MCF 10A (cell line): ENCODE results near the gene KRTAP19-2. TPM values are rescaled to one million over a fixed set of nuclear protein-coding genes. Genes with fewer than 3 reads are reported as not detected.

Experiments used
- BruUV-seq: library from RNA; stranded (reverse); fragments of 400-500 nt; replicated peaks from 2 replicates; lab custom pipeline; 2021; lab: Mats Ljungman, UMichigan
- CTCF ChIA-PET: fragments of 300-600 bp; sonication (Branson Sonifier 250); formaldehyde crosslinking; extraction: SDS; loops from one replicate; lab custom pipeline; 2021; ENCODE audit warnings: antibody characterized with exemption, inconsistent platforms; lab: Yijun Ruan, JAX
- POLR2A ChIA-PET: fragments of 300-600, 350-650 bp; sonication (Branson Sonifier 250); formaldehyde crosslinking; extraction: SDS; loops from one replicate; lab custom pipeline; 2020; ENCODE audit warnings: antibody characterized with exemption, inconsistent platforms; lab: Yijun Ruan, JAX
- DNase-seq: peaks from one replicate; pipeline ENCODE4 v3.0.0-alpha.2; 2018; ENCODE audit not compliant: unreplicated experiment
- H3K27ac Mint-ChIP-seq: one replicate; pipeline ENCODE4 v1.8.0; 2022; ENCODE audit warnings: mild to moderate bottlenecking, low read depth, mixed read lengths; ENCODE audit not compliant: unreplicated experiment
- H3K27me3 Mint-ChIP-seq: one replicate; pipeline ENCODE4 v1.8.0; 2022; ENCODE audit warnings: mixed read lengths; ENCODE audit not compliant: insufficient read depth, unreplicated experiment
- H3K36me3 Mint-ChIP-seq: one replicate; pipeline ENCODE4 v1.8.0; 2022; ENCODE audit warnings: mild to moderate bottlenecking, moderate library complexity, mixed read lengths; ENCODE audit not compliant: insufficient read depth, unreplicated experiment
- H3K4me1 Mint-ChIP-seq: one replicate; pipeline ENCODE4 v1.8.0; 2022; ENCODE audit warnings: mixed read lengths; ENCODE audit not compliant: insufficient read depth, unreplicated experiment
- H3K4me3 Mint-ChIP-seq: one replicate; pipeline ENCODE4 v1.8.0; 2022; ENCODE audit warnings: mild to moderate bottlenecking, moderate library complexity, mixed read lengths; ENCODE audit not compliant: unreplicated experiment
- H3K9me3 Mint-ChIP-seq: one replicate; pipeline ENCODE4 v1.8.0; 2022; ENCODE audit warnings: mixed read lengths; ENCODE audit not compliant: unreplicated experiment
- intact Hi-C: fragments of 100-400 bp; cut with micrococcal nuclease; formaldehyde crosslinking; loops from 2 replicates; pipeline ENCODE4 v1.14.1; 2022
- total RNA-seq: library from RNA; stranded (reverse); gene quantifications from 2 replicates; pipeline ENCODE4 v1.2.3, GENCODE V29; 2022
- TF ChIP-seq, protein P1 (sequence below): fragments of 200-600 bp; IDR thresholded peaks from one replicate; pipeline ENCODE4 v1.8.0; 2022; ENCODE audit warnings: antibody characterized with exemption, mild to moderate bottlenecking; ENCODE audit not compliant: unreplicated experiment

KRTAP19-2 gene
- total RNA-seq, 1 experiment from 2014 or later, result not detected

DNA sequence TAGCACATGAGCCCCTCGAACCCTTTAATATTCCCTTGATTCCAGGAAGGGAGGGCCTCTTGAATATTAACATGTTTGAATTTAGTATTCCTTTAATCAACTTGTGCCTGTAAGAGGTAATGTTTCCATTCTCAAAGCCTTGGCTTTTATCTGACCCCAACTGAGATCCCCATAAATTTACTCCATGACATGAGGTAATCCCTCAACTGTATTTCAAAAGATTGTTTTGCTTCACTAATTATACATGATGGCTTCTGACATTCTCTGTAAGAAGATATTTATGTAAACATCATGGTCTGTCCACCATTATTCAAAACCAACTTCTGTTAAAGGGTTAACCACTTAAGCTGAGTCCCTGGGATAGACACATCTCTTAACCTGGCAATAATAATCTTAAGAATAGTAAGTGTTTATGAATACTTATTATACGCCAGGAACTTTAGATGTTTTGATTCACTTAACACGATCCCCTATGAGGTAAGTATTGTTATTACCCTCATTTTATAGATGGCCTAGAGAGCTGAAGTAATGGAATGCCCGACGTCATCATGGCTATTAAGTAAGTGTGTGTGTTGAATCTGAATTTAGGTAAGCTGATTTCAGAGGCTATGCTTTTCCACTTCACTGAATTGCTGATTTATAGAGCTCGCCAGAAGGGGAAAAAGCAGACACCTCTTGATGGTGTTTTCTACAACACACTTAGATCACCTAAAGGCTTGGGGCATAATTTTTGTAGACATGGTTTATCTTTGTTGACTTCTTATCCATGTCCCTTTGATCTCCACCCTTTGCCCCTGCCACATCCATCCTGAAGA lies 18.1 kb downstream of the KRTAP19-2 start:
- no TSS peak for BruUV-seq
- no peak overlapping the region for H3K27ac Mint-ChIP-seq
- intact Hi-C loops, result no loop called here

DNA sequence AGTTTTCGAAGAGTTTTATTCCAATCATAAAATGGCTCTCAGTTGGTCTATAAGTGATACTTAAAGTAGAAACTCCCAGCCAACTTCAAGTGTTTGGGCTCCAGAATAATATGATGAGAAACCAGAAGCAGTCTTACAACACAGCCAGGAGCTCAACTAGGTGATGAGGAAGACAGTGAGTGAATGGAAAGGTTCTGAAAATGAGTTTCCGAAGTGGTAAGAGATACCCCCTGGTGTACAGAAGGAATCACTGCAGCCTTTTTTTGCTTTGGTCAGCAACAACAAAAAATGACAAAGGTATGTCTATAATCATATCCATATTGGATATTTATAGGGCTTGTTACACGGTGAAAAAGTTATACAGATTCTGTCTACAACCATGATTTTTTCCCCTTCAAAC lies 23.5 kb downstream of the KRTAP19-2 start:
- intact Hi-C loops, result no loop called here
- H3K27me3 Mint-ChIP-seq, result peaks cover 68% of the 10 kb centered on the region
- no peaks in the 10 kb centered on the region for H3K36me3 Mint-ChIP-seq
- TF ChIP-seq, protein P1, sequence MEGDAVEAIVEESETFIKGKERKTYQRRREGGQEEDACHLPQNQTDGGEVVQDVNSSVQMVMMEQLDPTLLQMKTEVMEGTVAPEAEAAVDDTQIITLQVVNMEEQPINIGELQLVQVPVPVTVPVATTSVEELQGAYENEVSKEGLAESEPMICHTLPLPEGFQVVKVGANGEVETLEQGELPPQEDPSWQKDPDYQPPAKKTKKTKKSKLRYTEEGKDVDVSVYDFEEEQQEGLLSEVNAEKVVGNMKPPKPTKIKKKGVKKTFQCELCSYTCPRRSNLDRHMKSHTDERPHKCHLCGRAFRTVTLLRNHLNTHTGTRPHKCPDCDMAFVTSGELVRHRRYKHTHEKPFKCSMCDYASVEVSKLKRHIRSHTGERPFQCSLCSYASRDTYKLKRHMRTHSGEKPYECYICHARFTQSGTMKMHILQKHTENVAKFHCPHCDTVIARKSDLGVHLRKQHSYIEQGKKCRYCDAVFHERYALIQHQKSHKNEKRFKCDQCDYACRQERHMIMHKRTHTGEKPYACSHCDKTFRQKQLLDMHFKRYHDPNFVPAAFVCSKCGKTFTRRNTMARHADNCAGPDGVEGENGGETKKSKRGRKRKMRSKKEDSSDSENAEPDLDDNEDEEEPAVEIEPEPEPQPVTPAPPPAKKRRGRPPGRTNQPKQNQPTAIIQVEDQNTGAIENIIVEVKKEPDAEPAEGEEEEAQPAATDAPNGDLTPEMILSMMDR, result peak; percentile 53
- no TSS peak for BruUV-seq
- no peaks in the 10 kb centered on the region for H3K9me3 Mint-ChIP-seq
- no peak overlapping the region for H3K27ac Mint-ChIP-seq
- peak; percentile 29 for DNase-seq
- ChIA-PET POLR2A (no interaction called here), CTCF (interaction anchor here (0.5 to 1.6 kb wide), 9 partner anchors 9 to 526 kb away, joined by 3 to 4 read pairs (median 3); no protein-coding TSS in a partner anchor)
- no peak overlapping the region for H3K4me3 Mint-ChIP-seq
- no peaks in the 10 kb centered on the region for H3K4me1 Mint-ChIP-seq

More for the DNA sequence above, 18.1 kb downstream of the KRTAP19-2 start:
- ChIA-PET POLR2A (no interaction called here), CTCF (no interaction called here)
- peaks cover 95% of the 10 kb centered on the region for H3K27me3 Mint-ChIP-seq
- no peaks in the 10 kb centered on the region for H3K9me3 Mint-ChIP-seq
- H3K36me3 Mint-ChIP-seq, result no peaks in the 10 kb centered on the region
- TF ChIP-seq, protein P1, result no peak
- no peak overlapping the region for H3K4me3 Mint-ChIP-seq
- H3K4me1 Mint-ChIP-seq, result no peaks in the 10 kb centered on the region
- DNase-seq, result no peak

DNA sequence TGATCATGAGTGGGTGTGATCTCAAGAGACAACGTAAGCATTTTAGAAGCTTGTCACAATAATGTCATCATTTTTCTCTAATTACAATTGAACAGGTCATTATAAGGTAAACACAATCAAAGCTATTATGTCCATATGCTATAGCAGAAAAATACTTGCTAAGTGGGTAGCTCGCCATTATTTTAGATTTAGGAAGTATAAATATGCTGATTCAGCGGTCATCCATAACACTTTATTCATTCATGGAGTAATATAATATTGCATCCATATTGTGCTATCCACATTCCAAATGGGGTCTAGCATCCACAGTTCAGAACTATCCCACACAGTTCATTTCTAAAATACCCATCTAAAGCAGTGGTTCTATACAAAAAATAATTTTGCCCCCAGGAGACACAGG lies 38.7 kb downstream of the KRTAP19-2 start:
- BruUV-seq, result no TSS peak
- Mint-ChIP-seq H3K36me3 (no peaks in the 10 kb centered on the region), H3K4me1 (no peaks in the 10 kb centered on the region), H3K27ac (no peak overlapping the region), H3K4me3 (no peak overlapping the region), H3K27me3 (peaks cover 23% of the 10 kb centered on the region), H3K9me3 (no peaks in the 10 kb centered on the region)
- POLR2A ChIA-PET, result interaction anchor here (0.7 kb wide), 1 partner anchor 25 kb away, joined by 4 read pairs; no protein-coding TSS in a partner anchor
- intact Hi-C loops, result no loop called here
- TF ChIP-seq, protein P1, result no peak
- DNase-seq, result no peak
- CTCF ChIA-PET, result interaction anchor here (0.6 to 1.3 kb wide), 2 partner anchors 11 to 108 kb away, joined by 3 read pairs; no protein-coding TSS in a partner anchor

DNA sequence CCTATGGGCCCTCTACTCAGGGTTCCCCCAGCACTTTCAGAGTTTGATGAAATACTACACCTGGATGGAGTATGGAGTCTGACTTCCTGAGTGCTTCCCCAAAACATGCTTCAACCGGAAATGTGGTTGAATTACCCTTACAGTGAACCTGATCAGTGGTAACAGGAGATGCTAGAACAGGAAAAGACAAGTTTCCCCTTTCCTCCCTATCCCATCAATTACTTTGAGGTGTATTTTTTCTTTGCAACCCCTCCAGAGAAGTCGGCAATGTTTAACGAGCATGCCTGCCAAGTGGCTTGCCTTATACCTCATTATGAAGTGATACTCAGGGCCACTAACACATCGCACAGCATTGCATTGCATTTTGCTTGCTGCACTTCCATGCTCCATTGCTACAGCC lies 40.2 kb downstream of the KRTAP19-2 start:
- H3K27ac Mint-ChIP-seq, result no peak overlapping the region
- no peak for DNase-seq
- intact Hi-C loops, result no loop called here
- peaks cover 23% of the 10 kb centered on the region for H3K27me3 Mint-ChIP-seq
- H3K4me3 Mint-ChIP-seq, result no peak overlapping the region
- no TSS peak for BruUV-seq
- H3K36me3 Mint-ChIP-seq, result no peaks in the 10 kb centered on the region
- CTCF ChIA-PET, result no interaction called here
- H3K9me3 Mint-ChIP-seq, result no peaks in the 10 kb centered on the region
- POLR2A ChIA-PET, result no interaction called here
- H3K4me1 Mint-ChIP-seq, result no peaks in the 10 kb centered on the region
- TF ChIP-seq, protein P1, result no peak
